HG03439 (cell line): ENCODE measurements around the gene AMFR.

Experiments used
- ATAC-seq: cut with Tn5 transposase; IDR thresholded peaks from one replicate; pipeline ENCODE4 v1.9.1; 2021; ENCODE audit warnings: mild to moderate bottlenecking, moderate library complexity; ENCODE audit not compliant: unreplicated experiment

The AMFR gene

GRCh38 chr16:56364865-56365264 is 60.5 kb downstream of the AMFR start:
- no peak for ATAC-seq

GRCh38 chr16:56363781-56364565 is 61.4 kb downstream of the AMFR start:
- ATAC-seq, result no peak

- ATAC-seq, result no peak
Measured at GRCh38 chr16:56363181-56363716, 62.1 kb downstream of the AMFR start.

GRCh38 chr16:56362706-56363105 is 62.6 kb downstream of the AMFR start:
- ATAC-seq, result no peak

GRCh38 chr16:56362057-56362655 is 63.2 kb downstream of the AMFR start:
- ATAC-seq, result no peak

- no peak for ATAC-seq
Measured at GRCh38 chr16:56360117-56361008, 65.0 kb downstream of the AMFR start.

- ATAC-seq, result no peak
Measured at GRCh38 chr16:56357765-56358322, 67.5 kb downstream of the AMFR start.

GRCh38 chr16:56357241-56357764 is 68.0 kb downstream of the AMFR start:
- ATAC-seq, result no peak

GRCh38 chr16:56356276-56357240 is 68.8 kb downstream of the AMFR start:
- peak; percentile 94 for ATAC-seq

GRCh38 chr16:56355786-56356275 is 69.5 kb downstream of the AMFR start:
- no peak for ATAC-seq

GRCh38 chr16:56355221-56355620 is 70.1 kb downstream of the AMFR start:
- ATAC-seq, result no peak

- ATAC-seq, result no peak
Measured at GRCh38 chr16:56354746-56355145, 70.6 kb downstream of the AMFR start.

GRCh38 chr16:56354016-56354415 is 71.3 kb downstream of the AMFR start:
- no peak for ATAC-seq

- no peak for ATAC-seq
Measured at GRCh38 chr16:56353054-56353921, 72.1 kb downstream of the AMFR start.

- ATAC-seq, result no peak
Measured at GRCh38 chr16:56352351-56353053, 72.8 kb downstream of the AMFR start.

GRCh38 chr16:56351481-56351880 is 73.9 kb downstream of the AMFR start:
- ATAC-seq, result no peak

GRCh38 chr16:56350491-56351405 is 74.6 kb downstream of the AMFR start:
- no peak for ATAC-seq
